H1 (cell line): ENCODE results near the gene C7orf57. TPM values are rescaled to one million over a fixed set of nuclear protein-coding genes. Genes with fewer than 3 reads are reported as not detected.

Source experiments
- CBX5 ChIP-seq: fragments of 300-800, 300-1000 bp; sonication (generic); IDR thresholded peaks from 2 replicates; pipeline ENCODE4 v1.7.1; 2016; ENCODE audit warnings: antibody characterized with exemption, low read length, low read depth
- CHD7 ChIP-seq: fragments of 300-600 bp; sonication (generic); IDR thresholded peaks from 2 replicates; pipeline ENCODE4 v1.7.1; 2012; ENCODE audit warnings: low read length, moderate library complexity, mild to moderate bottlenecking, inconsistent platforms; ENCODE audit not compliant: insufficient replicate concordance
- E2F6 ChIP-seq: IDR thresholded peaks from 2 replicates; pipeline ENCODE4 v1.6.1; 2012; ENCODE audit warnings: inconsistent platforms
- EZH2 ChIP-seq: fragments of 200-600 bp; sonication (generic); IDR thresholded peaks from 2 replicates; pipeline ENCODE4 v1.7.1; 2012; ENCODE audit warnings: low read depth, mild to moderate bottlenecking, moderate library complexity, low read length, inconsistent platforms; ENCODE audit not compliant: severe bottlenecking
- KDM1A ChIP-seq: fragments of 200-600, 300-600 bp; sonication (generic); IDR thresholded peaks from 2 replicates; pipeline ENCODE4 v1.7.1; 2016; ENCODE audit warnings: mild to moderate bottlenecking, low read length, borderline replicate concordance
- MAFK ChIP-seq: IDR thresholded peaks from 2 replicates; pipeline ENCODE4 v1.6.1; 2012; ENCODE audit warnings: low read depth, mild to moderate bottlenecking, improper control_type of control experiment, low read length
- SP2 ChIP-seq: IDR thresholded peaks from 2 replicates; pipeline ENCODE4 v1.6.1; 2012; ENCODE audit warnings: mild to moderate bottlenecking, low read length, inconsistent platforms
- TAF1 ChIP-seq: IDR thresholded peaks from 2 replicates; pipeline ENCODE4 v1.6.1; 2011; ENCODE audit warnings: mild to moderate bottlenecking, low read depth, low read length
- TAF7 ChIP-seq: optimal IDR thresholded peaks from 2 replicates; pipeline ENCODE3; 2011; ENCODE audit warnings: low read depth, mild to moderate bottlenecking, inconsistent platforms, low read length, moderate library complexity, borderline replicate concordance
- TCF12 ChIP-seq: IDR thresholded peaks from 2 replicates; pipeline ENCODE4 v1.6.1; 2011; ENCODE audit warnings: low read depth, mild to moderate bottlenecking, low read length
- polyA plus RNA-seq, 7 experiments: library from polyadenylated mRNA; depleted of rRNA in 3 of 7; stranded (reverse) in 5 of 7; unstranded in 2 of 7; fragments of >200 nt in 5 of 7; fragments of 200-250 nt in 2 of 7; gene quantifications; 1 replicate in 5 of 7; 2 replicates in 1 of 7; 4 replicates in 1 of 7; pipeline versions ENCODE4 v1.2.1 to v1.2.3, GENCODE V29; 2011 to 2013; ENCODE audit warnings: missing spikeins in 2 of 7, mixed read lengths in 2 of 7
- total RNA-seq: library from RNA; stranded (reverse); fragmentation: NEBNext Ultra II Directional; extraction: Animal tissue kit (Norgen Biotek cat#: 25700); gene quantifications from 2 replicates; pipeline ENCODE4 v1.2.1, GENCODE V29; 2021

Gene C7orf57
- total and polyA plus RNA-seq, 2 of the 8 experiments (the other 6 are each of a cell fraction or from before 2014, with no cell fraction given), result 0.08 to 0.56 TPM

- TF ChIP-seq CHD7 (no peak), MAFK (no peak), KDM1A (no peak), SP2 (no peak), TAF1 (no peak), TAF7 (no peak), E2F6 (no peak), EZH2 (no peak), CBX5 (no peak), TCF12 (no peak)
These were observed 18.7 kb upstream of the C7orf57 start (continued) for GRCh38 chr7:48016641-48017040.
